Liver (tissue), 9 donors: Measurements from ENCODE around the gene MYO16. TPM values are rescaled to one million over a fixed set of nuclear protein-coding genes. Genes with fewer than 3 reads are reported as not detected.

ENCODE experiments used
- DNase-seq: peaks from one replicate; pipeline ENCODE4 v3.0.0-alpha.2; 2017; ENCODE audit warnings: low spot score
- H3K27ac ChIP-seq, 2 donors: one replicate each; pipeline ENCODE4 v1.7.0; 2013; ENCODE audit warnings: inconsistent platforms in 2 of 2, low read length in 2 of 2, control low read depth in 1 of 2, low read depth in 1 of 2, mild to moderate bottlenecking in 1 of 2
- H3K27me3 ChIP-seq, 4 donors: one replicate each; pipeline versions ENCODE4 v1.6.1 to v1.7.0; 2013; ENCODE audit warnings: low read length in 3 of 4, inconsistent platforms in 1 of 4, mild to moderate bottlenecking in 1 of 4, moderate library complexity in 1 of 4; ENCODE audit not compliant: control insufficient read depth in 4 of 4, insufficient read depth in 4 of 4
- H3K36me3 ChIP-seq, 4 donors: one replicate each; pipeline versions ENCODE4 v1.6.1 to v1.7.0; 2013; ENCODE audit warnings: low read length in 3 of 4, mild to moderate bottlenecking in 3 of 4, low read depth in 1 of 4, moderate library complexity in 1 of 4; ENCODE audit not compliant: control insufficient read depth in 4 of 4, insufficient read depth in 3 of 4
- H3K4me1 ChIP-seq, 4 donors: one replicate each; pipeline versions ENCODE4 v1.6.1 to v1.7.0; 2013; ENCODE audit warnings: low read length in 3 of 4, mild to moderate bottlenecking in 3 of 4, moderate library complexity in 1 of 4; ENCODE audit not compliant: control insufficient read depth in 4 of 4, insufficient read depth in 4 of 4
- H3K4me3 ChIP-seq, 3 donors: one replicate each; pipeline versions ENCODE4 v1.6.1 to v1.7.0; 2013; ENCODE audit warnings: low read length in 3 of 3, control low read depth in 1 of 3, low read depth in 1 of 3, mild to moderate bottlenecking in 1 of 3
- H3K9ac ChIP-seq, 2 donors: one replicate each; pipeline ENCODE4 v1.7.0; 2013; ENCODE audit warnings: low read length in 2 of 2, mild to moderate bottlenecking in 2 of 2, moderate library complexity in 2 of 2, control low read depth in 1 of 2, low read depth in 1 of 2
- H3K9me3 ChIP-seq, 4 donors: one replicate each; pipeline versions ENCODE4 v1.6.1 to v1.7.0; 2013; ENCODE audit warnings: low read length in 3 of 4; ENCODE audit not compliant: control insufficient read depth in 4 of 4
- ATF3 ChIP-seq: IDR thresholded peaks from 2 replicates; pipeline ENCODE4 v1.6.1; 2016; ENCODE audit warnings: antibody characterized with exemption
- EGR1 ChIP-seq, 2 donors: IDR thresholded peaks; 2 replicates each; pipeline ENCODE4 v1.6.1; 2016 to 2018; ENCODE audit warnings: antibody characterized with exemption in 2 of 2, low read depth in 2 of 2
- FOXA1 ChIP-seq: IDR thresholded peaks from 2 replicates; pipeline ENCODE4 v1.6.1; 2016; ENCODE audit warnings: antibody characterized with exemption
- FOXA2 ChIP-seq: IDR thresholded peaks from 2 replicates; pipeline ENCODE4 v1.6.1; 2016; ENCODE audit warnings: antibody characterized with exemption
- HNF4A ChIP-seq, 2 donors: conservative IDR thresholded peaks; 2 replicates each; pipeline ENCODE4 v1.6.1; 2016; ENCODE audit warnings: antibody characterized with exemption in 2 of 2, mild to moderate bottlenecking in 2 of 2
- HNF4G ChIP-seq: IDR thresholded peaks from 2 replicates; pipeline ENCODE4 v1.6.1; 2016; ENCODE audit warnings: antibody characterized with exemption
- JUND ChIP-seq, 2 donors: IDR thresholded peaks; 2 replicates each; pipeline ENCODE4 v1.6.1; 2016; ENCODE audit warnings: antibody characterized with exemption in 2 of 2
- MAX ChIP-seq: IDR thresholded peaks from 2 replicates; pipeline ENCODE4 v1.6.1; 2016; ENCODE audit warnings: antibody characterized with exemption
- NR2F2 ChIP-seq: IDR thresholded peaks from 2 replicates; pipeline ENCODE4 v1.6.1; 2016; ENCODE audit warnings: antibody characterized with exemption
- RAD21 ChIP-seq, 2 donors: IDR thresholded peaks; 2 replicates each; pipeline ENCODE4 v1.6.1; 2016; ENCODE audit warnings: antibody characterized with exemption in 2 of 2, mild to moderate bottlenecking in 2 of 2
- REST ChIP-seq: IDR thresholded peaks from 2 replicates; pipeline ENCODE4 v1.6.1; 2016; ENCODE audit warnings: antibody characterized with exemption, mild to moderate bottlenecking
- RXRA ChIP-seq, 2 donors: IDR thresholded peaks; 2 replicates each; pipeline ENCODE4 v1.6.1; 2017 to 2018; ENCODE audit warnings: antibody characterized with exemption in 2 of 2, mild to moderate bottlenecking in 1 of 2
- SP1 ChIP-seq: IDR thresholded peaks from 2 replicates; pipeline ENCODE4 v1.6.1; 2018; ENCODE audit warnings: antibody characterized with exemption, mild to moderate bottlenecking
- TAF1 ChIP-seq: conservative IDR thresholded peaks from 2 replicates; pipeline ENCODE4 v1.6.1; 2016; ENCODE audit warnings: antibody characterized with exemption, mild to moderate bottlenecking
- YY1 ChIP-seq: IDR thresholded peaks from 2 replicates; pipeline ENCODE4 v1.6.1; 2016; ENCODE audit warnings: antibody characterized with exemption, mild to moderate bottlenecking
- ZBTB33 ChIP-seq: IDR thresholded peaks from 2 replicates; pipeline ENCODE4 v1.6.1; 2016; ENCODE audit warnings: antibody characterized with exemption
- WGBS: extraction: QIAGEN DNeasy Blood & Tissue Kit; methylation state at CpG from one replicate; pipeline ENCODE4 v1.1.7; 2013; 5-methylcytosine and 5-hydroxymethylcytosine counted together
- polyA plus RNA-seq, 2 donors: library from polyadenylated mRNA; stranded (reverse) in 1 of 2; unstranded in 1 of 2; fragments of 200-250 nt in 1 of 2; fragments of >200 nt in 1 of 2; fragmentation: Nextera tagmentation in 1 of 2; extraction: Ambion mirVana in 1 of 2; gene quantifications; one replicate each; pipeline versions ENCODE4 v1.2.1 to v1.2.3, GENCODE V29; 2013 to 2015
- total RNA-seq, 2 donors: library from RNA; depleted of rRNA; stranded (reverse); fragments of >200 nt; gene quantifications; one replicate each; pipeline ENCODE4 v1.2.3, GENCODE V29; 2014
- TF ChIP-seq, protein P1 (sequence below): fragments of 150-350 bp; IDR thresholded peaks from 2 replicates; pipeline ENCODE4 v1.5.1; 2017; ENCODE audit warnings: improper control_type of control experiment, low read depth, low read length; ENCODE audit not compliant: missing input control
- donor health status: healthy.
- donor health status: healthy.
- donor health status: healthy.
- donor health status: healthy.
- donor health status: healthy.

Gene MYO16
- total and polyA plus RNA-seq, 4 donors = 0.37 to 1.1 (median 0.68) TPM

GRCh38 chr13:108877300-108877699, 247.9 kb downstream of the MYO16 start:
- no peak overlapping the region for H3K27ac ChIP-seq
- DNase-seq = no peak
- H3K4me1 ChIP-seq = no peaks in the 10 kb centered on the region
- no peak overlapping the region for H3K9ac ChIP-seq
- no peaks in the 10 kb centered on the region for H3K36me3 ChIP-seq
- no peaks in the 10 kb centered on the region for H3K27me3 ChIP-seq
- H3K4me3 ChIP-seq = no peak overlapping the region
- 50% methylated on average over 2 of the region's 2 CpGs for WGBS
- peaks cover 0 to 2% (median 0%) of the 10 kb centered on the region in 4 donors for H3K9me3 ChIP-seq
- TF ChIP-seq ZBTB33 (no peak), MAX (no peak), RXRA (IDR thresholded peaks at IDR 0.05) (no peak), FOXA1 (no peak), RAD21 (IDR thresholded peaks at IDR 0.05) (no peak)

- DNase-seq = no peak
- Histone ChIP-seq H3K9me3 (peaks cover 0 to 2% (median 0%) of the 10 kb centered on the region in 4 donors), H3K4me1 (no peaks in the 10 kb centered on the region), H3K27me3 (no peaks in the 10 kb centered on the region), H3K27ac (no peak overlapping the region), H3K9ac (no peak overlapping the region), H3K36me3 (no peaks in the 10 kb centered on the region), H3K4me3 (no peak overlapping the region)
- WGBS = 88% methylated on average over 2 of the region's 2 CpGs
- no peak for TF ChIP-seq MAX
These were observed 249.3 kb downstream of the MYO16 start for GRCh38 chr13:108878732-108879131.

DNA sequence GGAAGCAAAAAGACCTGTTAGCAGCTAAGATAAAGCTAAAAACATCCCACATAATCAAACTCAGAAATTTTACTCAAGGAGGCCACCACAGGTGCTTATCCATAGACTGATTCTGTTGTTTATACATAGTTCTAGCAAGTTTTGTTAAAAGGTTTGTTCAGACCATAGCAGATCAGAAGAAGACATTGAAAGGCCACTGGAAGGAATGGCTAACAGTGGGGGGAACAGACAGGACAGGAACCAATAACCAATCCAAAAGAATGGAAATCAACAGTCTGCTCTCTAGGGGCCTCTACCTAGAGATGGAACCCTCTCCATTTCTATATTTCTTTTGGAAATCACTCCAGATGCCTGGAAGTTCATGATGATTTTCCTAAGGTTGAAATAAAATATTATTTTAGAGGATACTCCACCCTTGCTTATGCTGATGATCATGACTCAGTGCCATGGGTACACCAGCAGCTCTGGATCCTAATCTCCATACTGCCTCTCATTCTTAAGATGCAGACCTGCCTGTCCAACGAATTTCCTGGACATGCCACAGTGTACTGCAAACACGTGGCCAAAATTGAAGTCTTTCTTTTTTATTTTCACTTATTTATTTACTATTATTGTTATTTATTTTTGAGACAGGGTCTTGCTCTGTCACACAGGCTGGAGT, 260.0 kb downstream of the MYO16 start:
- Histone ChIP-seq H3K27me3 (peaks cover 0 to 3% (median 0%) of the 10 kb centered on the region in 4 donors), H3K36me3 (no peaks in the 10 kb centered on the region), H3K9me3 (no peaks in the 10 kb centered on the region), H3K4me3 (no peak overlapping the region), H3K9ac (no peak overlapping the region), H3K27ac (no peak overlapping the region), H3K4me1 (no peaks in the 10 kb centered on the region)
- DNase-seq = no peak
- WGBS = 69% methylated on average over 2 of the region's 2 CpGs
- TF ChIP-seq EGR1 (IDR thresholded peaks at IDR 0.05; ENCODE audit: low read depth in 2 of 2) = no peak
- no peak for TF ChIP-seq ATF3
- no peak for TF ChIP-seq FOXA1
- no peak for TF ChIP-seq TAF1
- no peak for TF ChIP-seq YY1
- TF ChIP-seq FOXA2 = no peak
- TF ChIP-seq REST = no peak
- no peak for TF ChIP-seq NR2F2
- TF ChIP-seq SP1 = no peak
- TF ChIP-seq HNF4A (conservative IDR thresholded peaks at IDR 0.05) = no peak
- TF ChIP-seq HNF4G = no peak
- TF ChIP-seq RXRA (IDR thresholded peaks at IDR 0.05) = no peak
- no peak for TF ChIP-seq JUND (IDR thresholded peaks at IDR 0.05)
- TF ChIP-seq ZBTB33 = no peak
- no peak for TF ChIP-seq RAD21 (IDR thresholded peaks at IDR 0.05)
- no peak for TF ChIP-seq MAX
- TF ChIP-seq, protein P1, sequence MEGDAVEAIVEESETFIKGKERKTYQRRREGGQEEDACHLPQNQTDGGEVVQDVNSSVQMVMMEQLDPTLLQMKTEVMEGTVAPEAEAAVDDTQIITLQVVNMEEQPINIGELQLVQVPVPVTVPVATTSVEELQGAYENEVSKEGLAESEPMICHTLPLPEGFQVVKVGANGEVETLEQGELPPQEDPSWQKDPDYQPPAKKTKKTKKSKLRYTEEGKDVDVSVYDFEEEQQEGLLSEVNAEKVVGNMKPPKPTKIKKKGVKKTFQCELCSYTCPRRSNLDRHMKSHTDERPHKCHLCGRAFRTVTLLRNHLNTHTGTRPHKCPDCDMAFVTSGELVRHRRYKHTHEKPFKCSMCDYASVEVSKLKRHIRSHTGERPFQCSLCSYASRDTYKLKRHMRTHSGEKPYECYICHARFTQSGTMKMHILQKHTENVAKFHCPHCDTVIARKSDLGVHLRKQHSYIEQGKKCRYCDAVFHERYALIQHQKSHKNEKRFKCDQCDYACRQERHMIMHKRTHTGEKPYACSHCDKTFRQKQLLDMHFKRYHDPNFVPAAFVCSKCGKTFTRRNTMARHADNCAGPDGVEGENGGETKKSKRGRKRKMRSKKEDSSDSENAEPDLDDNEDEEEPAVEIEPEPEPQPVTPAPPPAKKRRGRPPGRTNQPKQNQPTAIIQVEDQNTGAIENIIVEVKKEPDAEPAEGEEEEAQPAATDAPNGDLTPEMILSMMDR = no peak
